ENCODE measurements around the gene RBM20. TPM values are rescaled to one million over a fixed set of nuclear protein-coding genes. Genes with fewer than 3 reads are reported as not detected.

The RBM20 gene
- total and polyA plus RNA-seq, 2 experiments from 2014 or later = 0.05 to 0.17 TPM

DNA sequence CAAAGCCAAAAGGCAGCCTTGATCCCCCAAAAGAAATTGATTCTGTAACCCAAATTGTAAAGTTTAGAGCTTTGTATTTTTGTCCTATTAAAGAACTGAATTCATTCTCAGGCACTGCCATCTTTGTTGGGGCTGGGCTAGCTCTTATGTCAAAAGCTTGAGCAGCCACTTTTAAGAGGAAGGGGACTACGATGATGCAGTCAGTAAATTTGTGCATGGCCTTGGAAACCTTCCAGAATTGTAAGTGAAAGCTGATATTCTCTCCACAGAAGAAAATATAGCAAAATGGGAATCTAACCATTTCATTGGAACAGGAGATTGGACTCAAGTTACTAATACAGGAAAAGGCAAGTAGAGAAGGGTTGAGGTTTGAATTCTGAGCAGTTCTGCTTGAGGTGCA is 50.1 kb downstream of the RBM20 start (continued):
- TF ChIP-seq, protein P1, sequence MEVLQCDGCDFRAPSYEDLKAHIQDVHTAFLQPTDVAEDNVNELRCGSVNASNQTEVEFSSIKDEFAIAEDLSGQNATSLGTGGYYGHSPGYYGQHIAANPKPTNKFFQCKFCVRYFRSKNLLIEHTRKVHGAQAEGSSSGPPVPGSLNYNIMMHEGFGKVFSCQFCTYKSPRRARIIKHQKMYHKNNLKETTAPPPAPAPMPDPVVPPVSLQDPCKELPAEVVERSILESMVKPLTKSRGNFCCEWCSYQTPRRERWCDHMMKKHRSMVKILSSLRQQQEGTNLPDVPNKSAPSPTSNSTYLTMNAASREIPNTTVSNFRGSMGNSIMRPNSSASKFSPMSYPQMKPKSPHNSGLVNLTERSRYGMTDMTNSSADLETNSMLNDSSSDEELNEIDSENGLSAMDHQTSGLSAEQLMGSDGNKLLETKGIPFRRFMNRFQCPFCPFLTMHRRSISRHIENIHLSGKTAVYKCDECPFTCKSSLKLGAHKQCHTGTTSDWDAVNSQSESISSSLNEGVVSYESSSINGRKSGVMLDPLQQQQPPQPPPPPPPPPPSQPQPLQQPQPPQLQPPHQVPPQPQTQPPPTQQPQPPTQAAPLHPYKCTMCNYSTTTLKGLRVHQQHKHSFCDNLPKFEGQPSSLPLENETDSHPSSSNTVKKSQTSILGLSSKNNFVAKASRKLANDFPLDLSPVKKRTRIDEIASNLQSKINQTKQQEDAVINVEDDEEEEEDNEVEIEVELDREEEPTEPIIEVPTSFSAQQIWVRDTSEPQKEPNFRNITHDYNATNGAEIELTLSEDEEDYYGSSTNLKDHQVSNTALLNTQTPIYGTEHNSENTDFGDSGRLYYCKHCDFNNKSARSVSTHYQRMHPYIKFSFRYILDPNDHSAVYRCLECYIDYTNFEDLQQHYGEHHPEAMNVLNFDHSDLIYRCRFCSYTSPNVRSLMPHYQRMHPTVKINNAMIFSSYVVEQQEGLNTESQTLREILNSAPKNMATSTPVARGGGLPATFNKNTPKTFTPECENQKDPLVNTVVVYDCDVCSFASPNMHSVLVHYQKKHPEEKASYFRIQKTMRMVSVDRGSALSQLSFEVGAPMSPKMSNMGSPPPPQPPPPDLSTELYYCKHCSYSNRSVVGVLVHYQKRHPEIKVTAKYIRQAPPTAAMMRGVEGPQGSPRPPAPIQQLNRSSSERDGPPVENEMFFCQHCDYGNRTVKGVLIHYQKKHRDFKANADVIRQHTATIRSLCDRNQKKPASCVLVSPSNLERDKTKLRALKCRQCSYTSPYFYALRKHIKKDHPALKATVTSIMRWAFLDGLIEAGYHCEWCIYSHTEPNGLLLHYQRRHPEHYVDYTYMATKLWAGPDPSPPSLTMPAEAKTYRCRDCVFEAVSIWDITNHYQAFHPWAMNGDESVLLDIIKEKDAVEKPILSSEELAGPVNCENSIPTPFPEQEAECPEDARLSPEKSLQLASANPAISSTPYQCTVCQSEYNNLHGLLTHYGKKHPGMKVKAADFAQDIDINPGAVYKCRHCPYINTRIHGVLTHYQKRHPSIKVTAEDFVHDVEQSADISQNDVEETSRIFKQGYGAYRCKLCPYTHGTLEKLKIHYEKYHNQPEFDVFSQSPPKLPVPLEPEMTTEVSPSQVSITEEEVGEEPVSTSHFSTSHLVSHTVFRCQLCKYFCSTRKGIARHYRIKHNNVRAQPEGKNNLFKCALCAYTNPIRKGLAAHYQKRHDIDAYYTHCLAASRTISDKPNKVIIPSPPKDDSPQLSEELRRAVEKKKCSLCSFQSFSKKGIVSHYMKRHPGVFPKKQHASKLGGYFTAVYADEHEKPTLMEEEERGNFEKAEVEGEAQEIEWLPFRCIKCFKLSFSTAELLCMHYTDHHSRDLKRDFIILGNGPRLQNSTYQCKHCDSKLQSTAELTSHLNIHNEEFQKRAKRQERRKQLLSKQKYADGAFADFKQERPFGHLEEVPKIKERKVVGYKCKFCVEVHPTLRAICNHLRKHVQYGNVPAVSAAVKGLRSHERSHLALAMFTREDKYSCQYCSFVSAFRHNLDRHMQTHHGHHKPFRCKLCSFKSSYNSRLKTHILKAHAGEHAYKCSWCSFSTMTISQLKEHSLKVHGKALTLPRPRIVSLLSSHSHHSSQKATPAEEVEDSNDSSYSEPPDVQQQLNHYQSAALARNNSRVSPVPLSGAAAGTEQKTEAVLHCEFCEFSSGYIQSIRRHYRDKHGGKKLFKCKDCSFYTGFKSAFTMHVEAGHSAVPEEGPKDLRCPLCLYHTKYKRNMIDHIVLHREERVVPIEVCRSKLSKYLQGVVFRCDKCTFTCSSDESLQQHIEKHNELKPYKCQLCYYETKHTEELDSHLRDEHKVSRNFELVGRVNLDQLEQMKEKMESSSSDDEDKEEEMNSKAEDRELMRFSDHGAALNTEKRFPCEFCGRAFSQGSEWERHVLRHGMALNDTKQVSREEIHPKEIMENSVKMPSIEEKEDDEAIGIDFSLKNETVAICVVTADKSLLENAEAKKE (CRISPR knock-in tag; IDR thresholded peaks at IDR 0.05) = no peak
- TF ChIP-seq POLR2AphosphoS5 (IDR thresholded peaks at IDR 0.05; ENCODE audit: low read depth) (no peak), CREB1 (CRISPR knock-in tag; IDR thresholded peaks at IDR 0.05; ENCODE audit: low read depth) (no peak), STAT1 (IDR thresholded peaks at IDR 0.05; ENCODE audit: unreplicated experiment) (no peak), EZH2phosphoT487 (IDR thresholded peaks at IDR 0.05; ENCODE audit: unreplicated experiment) (no peak), ZNF114 (CRISPR knock-in tag; IDR thresholded peaks at IDR 0.05) (no peak), ZNF331 (CRISPR knock-in tag; IDR thresholded peaks at IDR 0.05; ENCODE audit: low read depth) (no peak), JUNB (IDR thresholded peaks at IDR 0.05; ENCODE audit: unreplicated experiment) (no peak)
- TF ChIP-seq, protein P2, sequence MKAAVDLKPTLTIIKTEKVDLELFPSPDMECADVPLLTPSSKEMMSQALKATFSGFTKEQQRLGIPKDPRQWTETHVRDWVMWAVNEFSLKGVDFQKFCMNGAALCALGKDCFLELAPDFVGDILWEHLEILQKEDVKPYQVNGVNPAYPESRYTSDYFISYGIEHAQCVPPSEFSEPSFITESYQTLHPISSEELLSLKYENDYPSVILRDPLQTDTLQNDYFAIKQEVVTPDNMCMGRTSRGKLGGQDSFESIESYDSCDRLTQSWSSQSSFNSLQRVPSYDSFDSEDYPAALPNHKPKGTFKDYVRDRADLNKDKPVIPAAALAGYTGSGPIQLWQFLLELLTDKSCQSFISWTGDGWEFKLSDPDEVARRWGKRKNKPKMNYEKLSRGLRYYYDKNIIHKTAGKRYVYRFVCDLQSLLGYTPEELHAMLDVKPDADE (IDR thresholded peaks at IDR 0.05) = no peak
- TF ChIP-seq, protein P3, sequence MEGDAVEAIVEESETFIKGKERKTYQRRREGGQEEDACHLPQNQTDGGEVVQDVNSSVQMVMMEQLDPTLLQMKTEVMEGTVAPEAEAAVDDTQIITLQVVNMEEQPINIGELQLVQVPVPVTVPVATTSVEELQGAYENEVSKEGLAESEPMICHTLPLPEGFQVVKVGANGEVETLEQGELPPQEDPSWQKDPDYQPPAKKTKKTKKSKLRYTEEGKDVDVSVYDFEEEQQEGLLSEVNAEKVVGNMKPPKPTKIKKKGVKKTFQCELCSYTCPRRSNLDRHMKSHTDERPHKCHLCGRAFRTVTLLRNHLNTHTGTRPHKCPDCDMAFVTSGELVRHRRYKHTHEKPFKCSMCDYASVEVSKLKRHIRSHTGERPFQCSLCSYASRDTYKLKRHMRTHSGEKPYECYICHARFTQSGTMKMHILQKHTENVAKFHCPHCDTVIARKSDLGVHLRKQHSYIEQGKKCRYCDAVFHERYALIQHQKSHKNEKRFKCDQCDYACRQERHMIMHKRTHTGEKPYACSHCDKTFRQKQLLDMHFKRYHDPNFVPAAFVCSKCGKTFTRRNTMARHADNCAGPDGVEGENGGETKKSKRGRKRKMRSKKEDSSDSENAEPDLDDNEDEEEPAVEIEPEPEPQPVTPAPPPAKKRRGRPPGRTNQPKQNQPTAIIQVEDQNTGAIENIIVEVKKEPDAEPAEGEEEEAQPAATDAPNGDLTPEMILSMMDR (conservative IDR thresholded peaks at IDR 0.05; ENCODE audit: low read depth in 2 of 2) = no peak

All from GM23338 (cell line).